Measurements from ENCODE around the gene SRD5A1.
"Not testable (repeated sequence)": the region's sequence is repeated elsewhere in the genome, so short reads cannot be mapped to it uniquely, and the experiment has no call there.

The SRD5A1 gene

GRCh38 chr5:6606884-6607558 lies 26.2 kb upstream of the SRD5A1 start:
- no peak for DNase-seq

GRCh38 chr5:6607559-6607936 lies 25.7 kb upstream of the SRD5A1 start:
- no peak for DNase-seq

GRCh38 chr5:6608016-6608415 lies 25.2 kb upstream of the SRD5A1 start:
- DNase-seq, result no peak

DNA sequence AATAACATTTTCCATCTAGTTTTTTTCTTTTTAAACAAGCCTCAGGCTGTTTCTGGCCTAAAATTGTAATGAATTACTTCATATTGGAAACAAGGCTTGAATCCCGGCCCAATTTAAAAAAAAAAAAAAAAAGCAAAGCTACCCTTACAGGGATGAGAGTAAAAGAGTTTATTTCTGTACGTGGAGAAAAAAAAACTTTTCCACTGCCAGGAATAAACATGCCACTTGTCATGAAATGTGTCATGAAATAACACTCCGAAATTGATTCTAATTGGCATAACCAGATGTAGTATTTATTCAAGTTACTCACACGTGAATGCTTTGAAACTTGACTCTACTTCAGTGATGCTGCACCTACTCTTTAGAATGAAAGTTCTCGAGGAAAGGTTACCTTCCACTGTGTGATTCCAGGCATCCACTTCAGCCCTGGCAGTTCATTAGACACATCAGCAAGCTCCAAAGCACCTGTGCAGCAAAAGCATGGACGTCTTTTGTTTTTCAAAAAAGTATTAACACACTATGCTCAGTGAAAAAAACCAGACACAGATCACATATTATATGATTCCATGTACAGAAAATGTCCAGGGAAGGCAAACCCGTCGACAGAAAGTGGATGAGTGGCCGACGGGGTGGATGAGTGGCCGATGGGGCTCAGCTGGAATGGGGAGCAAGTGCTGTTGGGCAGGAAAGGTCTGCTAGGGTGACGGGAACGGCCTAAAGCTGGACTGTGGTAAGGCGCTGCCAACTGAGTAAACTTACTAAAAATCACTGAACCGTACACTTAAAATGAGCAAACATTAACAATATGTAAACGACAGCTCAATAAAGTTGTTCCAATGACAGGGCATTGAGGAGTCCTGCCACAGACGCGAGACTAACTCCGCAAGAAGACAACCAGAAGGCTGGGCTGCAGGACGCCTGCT lies 21.6 kb upstream of the SRD5A1 start:
- no peak for DNase-seq

DNA sequence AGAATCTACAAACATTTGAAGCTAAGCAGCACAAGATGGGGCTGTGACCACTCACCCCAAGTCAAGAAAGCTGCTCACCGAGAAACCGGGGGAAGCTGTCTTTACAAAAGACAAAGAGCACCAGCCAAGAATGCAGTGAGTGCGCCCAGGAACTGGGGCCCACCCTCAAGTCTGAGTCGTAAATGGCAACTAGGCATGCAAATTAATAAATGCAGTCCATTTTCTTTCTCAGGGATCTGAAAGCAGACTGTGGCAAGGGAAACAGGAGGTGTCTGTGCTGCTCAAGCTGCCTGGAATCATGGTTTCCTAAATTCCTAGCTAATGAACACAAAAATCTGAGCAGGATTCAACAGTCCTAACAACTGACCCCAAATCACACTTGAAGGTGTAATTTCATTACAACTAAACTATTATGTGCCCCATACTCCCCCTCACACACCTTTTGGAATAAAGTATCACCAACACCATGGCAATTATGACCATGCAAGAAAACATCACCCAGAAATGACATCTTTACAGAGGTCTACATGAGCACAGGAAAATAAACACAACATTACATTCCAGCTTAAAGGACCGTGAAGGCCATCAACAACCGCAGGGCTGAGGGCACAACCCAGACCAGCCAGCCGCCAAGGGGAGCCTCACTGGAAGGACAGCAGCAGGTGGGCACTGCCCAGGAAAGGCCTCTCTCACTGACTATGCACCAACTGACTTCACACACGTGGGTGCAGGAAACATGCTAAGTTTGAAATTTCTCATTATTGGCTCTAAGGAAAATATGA lies 18.0 kb upstream of the SRD5A1 start:
- no peak for DNase-seq

DNA sequence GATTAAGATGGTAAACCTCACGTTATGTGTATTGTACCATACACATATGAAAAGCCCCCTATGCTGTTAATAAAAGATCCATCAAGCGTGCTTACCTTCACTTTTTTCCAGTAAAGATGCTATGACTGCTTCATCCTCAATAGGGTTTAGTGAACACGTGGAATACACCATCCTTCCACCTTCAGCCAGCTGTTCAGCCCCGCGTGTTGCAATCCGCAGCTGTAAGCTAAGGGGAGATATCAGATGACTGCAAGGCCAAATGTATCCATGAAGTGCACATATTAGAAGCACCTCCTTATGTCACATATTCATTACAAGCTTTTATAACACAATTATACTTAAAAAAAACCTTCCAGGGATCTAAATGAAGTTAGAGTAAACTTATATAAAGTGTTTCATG lies 16.6 kb upstream of the SRD5A1 start:
- no peak for DNase-seq

DNA sequence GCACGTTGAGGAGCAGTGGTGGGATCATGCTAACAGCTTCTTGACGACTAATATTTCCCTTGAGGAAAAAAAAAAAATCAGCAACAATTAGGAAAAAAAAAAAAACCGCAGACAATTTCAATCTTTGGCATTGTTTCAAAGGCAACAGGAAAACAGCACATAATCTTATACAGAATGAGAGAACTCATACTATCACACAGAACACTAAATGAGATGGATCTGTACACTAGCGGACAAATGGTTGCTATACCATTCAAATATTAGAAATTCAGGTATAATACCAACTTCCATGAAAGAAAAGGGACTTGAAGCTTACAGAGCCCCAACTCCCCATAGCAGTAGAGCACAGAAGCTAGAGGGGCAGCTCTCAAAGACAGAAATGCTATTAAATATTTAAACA lies 10.0 kb upstream of the SRD5A1 start:
- DNase-seq, result no peak

- no peak for DNase-seq
These were observed 9.3 kb upstream of the SRD5A1 start for GRCh38 chr5:6623941-6624340.

DNA sequence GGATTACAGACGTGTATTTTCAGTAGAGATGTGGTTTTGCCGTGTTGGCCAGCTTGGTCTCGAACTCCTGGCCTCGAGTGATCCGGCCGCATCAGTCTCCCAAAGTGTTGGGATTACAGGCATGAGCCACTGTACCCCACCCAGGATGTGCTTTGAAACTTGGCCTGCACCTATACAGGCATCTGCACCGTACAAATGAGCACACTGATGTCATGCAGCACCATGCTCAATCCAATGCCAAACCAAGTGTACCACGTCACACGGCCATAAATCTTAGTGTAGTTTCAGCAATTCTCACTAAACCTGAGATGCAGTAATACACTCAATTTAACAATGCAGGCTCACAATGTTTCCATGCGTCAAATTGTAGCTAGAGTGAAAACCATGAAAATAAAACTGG lies 6.7 kb upstream of the SRD5A1 start:
- no peak for DNase-seq

GRCh38 chr5:6631441-6631840 lies 1.8 kb upstream of the SRD5A1 start:
- peak; percentile 21 for DNase-seq

- peak; percentile 24 for DNase-seq
These were observed 834 bp upstream of the SRD5A1 start for GRCh38 chr5:6632324-6632887.

- peak; percentile 8 for DNase-seq
These were observed 417 bp downstream of the SRD5A1 start for GRCh38 chr5:6633469-6634245.

GRCh38 chr5:6634306-6634705 lies 1.1 kb downstream of the SRD5A1 start:
- no peak for DNase-seq

DNA sequence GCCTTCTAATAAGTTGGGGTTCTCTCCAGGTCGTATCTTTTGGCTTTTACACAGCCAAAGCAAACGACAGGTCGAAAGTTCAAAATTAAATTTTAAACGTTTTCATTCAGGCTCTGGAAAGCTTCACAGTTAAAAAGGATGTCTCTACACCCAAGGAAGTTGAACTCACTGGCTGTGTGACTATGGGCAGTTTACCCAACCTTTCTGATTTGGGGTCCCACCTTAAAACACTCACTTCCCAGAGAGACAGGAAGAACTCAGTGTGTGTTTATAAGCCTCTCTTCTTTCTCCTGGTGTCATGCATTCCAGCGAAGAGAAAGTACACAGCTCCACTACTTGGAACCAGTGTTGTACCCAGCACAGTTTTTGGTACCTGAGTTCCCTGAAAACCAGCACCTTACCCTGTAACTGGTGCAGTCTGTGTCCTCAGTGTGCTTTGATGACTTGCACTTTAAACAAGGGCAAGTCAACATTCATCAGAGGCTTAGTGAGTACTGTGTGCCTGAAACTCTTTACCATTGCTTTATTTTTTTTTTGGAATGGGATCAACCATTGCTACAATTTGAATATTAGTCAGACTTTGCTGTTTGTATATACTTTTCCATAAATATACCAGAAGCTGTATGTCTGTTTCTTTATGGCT lies 1.7 kb downstream of the SRD5A1 start:
- no peak for DNase-seq

DNA sequence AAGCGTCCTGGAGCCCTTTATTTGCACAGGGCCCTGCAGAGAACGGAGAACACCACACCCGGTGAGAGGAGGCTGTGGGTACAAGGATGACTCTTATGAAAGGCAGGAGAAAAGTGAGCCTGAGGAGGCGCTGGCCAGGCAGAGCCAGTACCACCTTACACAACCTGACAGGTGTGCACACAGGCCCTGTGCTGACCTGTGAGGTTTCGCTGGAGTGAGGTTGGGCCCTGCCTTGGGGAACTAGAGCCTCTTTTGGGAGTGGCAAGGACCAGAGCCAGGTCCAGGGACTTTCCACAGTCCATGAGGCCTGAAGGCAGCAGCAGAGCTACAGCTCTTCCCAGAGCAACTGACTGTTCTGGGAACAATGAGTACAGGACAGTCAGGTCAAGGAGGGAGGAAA lies 3.1 kb downstream of the SRD5A1 start:
- no peak for DNase-seq

GRCh38 chr5:6637022-6637421 lies 3.8 kb downstream of the SRD5A1 start:
- DNase-seq, result no peak

GRCh38 chr5:6637590-6637989 lies 4.3 kb downstream of the SRD5A1 start:
- no peak for DNase-seq

GRCh38 chr5:6638236-6638635 lies 5.0 kb downstream of the SRD5A1 start:
- peak; percentile 14 for DNase-seq

GRCh38 chr5:6642655-6643054 lies 9.4 kb downstream of the SRD5A1 start:
- DNase-seq, result no peak

DNA sequence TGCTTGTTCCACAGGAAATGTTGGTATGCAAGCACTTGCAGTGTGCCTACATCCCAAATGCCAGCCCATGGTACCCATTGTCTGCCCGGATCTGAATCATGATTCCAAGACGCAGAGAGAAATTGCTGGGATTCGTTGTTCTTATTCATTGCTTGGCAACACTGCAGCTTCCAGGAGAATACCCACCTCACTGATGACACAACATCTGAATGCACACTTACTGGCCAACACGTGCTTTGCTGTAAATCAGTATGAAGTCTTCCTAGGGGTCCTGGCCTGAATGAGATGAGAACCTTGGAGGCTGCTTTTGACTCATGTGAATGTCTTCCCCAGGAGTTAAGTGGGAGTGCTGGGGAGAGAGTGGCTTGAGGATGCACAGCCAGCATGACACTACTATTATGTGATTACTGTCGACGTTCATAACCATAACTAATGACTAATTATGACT lies 11.6 kb downstream of the SRD5A1 start:
- DNase-seq, result no peak

GRCh38 chr5:6645571-6646362 lies 12.5 kb downstream of the SRD5A1 start:
- not testable (repeated sequence) for DNase-seq

Data from activated CD4-positive, alpha-beta T cell treated with anti-CD3 and anti-CD28 coated beads, Interleukin-2, amount 50 U/mL, for 16 hours (primary cell).